GM12873 (cell line): ENCODE results near the gene TMEM250.

Experiments used
- TF ChIP-seq, protein P1 (sequence below): IDR thresholded peaks from 2 replicates; pipeline ENCODE4 v1.5.1; 2012; ENCODE audit warnings: low read depth, mild to moderate bottlenecking, moderate library complexity, low read length, control low read depth; ENCODE audit not compliant: insufficient read depth; ENCODE audit errors: missing control alignments

The TMEM250 gene

GRCh38 chr9:136099542-136099941 lies 19.1 kb downstream of the TMEM250 start:
- TF ChIP-seq, protein P1, sequence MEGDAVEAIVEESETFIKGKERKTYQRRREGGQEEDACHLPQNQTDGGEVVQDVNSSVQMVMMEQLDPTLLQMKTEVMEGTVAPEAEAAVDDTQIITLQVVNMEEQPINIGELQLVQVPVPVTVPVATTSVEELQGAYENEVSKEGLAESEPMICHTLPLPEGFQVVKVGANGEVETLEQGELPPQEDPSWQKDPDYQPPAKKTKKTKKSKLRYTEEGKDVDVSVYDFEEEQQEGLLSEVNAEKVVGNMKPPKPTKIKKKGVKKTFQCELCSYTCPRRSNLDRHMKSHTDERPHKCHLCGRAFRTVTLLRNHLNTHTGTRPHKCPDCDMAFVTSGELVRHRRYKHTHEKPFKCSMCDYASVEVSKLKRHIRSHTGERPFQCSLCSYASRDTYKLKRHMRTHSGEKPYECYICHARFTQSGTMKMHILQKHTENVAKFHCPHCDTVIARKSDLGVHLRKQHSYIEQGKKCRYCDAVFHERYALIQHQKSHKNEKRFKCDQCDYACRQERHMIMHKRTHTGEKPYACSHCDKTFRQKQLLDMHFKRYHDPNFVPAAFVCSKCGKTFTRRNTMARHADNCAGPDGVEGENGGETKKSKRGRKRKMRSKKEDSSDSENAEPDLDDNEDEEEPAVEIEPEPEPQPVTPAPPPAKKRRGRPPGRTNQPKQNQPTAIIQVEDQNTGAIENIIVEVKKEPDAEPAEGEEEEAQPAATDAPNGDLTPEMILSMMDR, result no peak

- TF ChIP-seq, protein P1, result no peak
These were observed 19.8 kb downstream of the TMEM250 start for GRCh38 chr9:136098844-136099243.

DNA sequence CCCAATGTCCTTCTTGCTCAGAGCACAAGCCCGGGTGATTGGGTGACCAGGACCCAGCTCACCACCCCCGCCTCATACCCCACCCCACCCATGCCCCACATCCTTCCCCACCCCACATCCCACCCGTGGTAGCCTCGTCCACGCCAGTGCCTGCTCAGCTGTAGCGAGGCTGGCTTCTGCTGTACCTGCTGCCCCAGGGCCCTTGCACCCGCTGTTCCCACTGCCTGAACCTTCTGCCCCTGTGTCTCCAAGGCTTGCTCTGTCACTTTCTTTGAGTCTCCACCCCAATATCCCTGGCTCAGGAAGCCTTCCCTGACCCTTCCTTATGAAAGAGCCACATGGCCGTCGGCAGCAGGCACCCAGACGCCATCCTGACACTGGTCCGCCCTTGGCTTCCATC lies 20.5 kb downstream of the TMEM250 start:
- TF ChIP-seq, protein P1, result no peak

GRCh38 chr9:136096505-136097001 lies 22.1 kb downstream of the TMEM250 start:
- TF ChIP-seq, protein P1, result no peak

DNA sequence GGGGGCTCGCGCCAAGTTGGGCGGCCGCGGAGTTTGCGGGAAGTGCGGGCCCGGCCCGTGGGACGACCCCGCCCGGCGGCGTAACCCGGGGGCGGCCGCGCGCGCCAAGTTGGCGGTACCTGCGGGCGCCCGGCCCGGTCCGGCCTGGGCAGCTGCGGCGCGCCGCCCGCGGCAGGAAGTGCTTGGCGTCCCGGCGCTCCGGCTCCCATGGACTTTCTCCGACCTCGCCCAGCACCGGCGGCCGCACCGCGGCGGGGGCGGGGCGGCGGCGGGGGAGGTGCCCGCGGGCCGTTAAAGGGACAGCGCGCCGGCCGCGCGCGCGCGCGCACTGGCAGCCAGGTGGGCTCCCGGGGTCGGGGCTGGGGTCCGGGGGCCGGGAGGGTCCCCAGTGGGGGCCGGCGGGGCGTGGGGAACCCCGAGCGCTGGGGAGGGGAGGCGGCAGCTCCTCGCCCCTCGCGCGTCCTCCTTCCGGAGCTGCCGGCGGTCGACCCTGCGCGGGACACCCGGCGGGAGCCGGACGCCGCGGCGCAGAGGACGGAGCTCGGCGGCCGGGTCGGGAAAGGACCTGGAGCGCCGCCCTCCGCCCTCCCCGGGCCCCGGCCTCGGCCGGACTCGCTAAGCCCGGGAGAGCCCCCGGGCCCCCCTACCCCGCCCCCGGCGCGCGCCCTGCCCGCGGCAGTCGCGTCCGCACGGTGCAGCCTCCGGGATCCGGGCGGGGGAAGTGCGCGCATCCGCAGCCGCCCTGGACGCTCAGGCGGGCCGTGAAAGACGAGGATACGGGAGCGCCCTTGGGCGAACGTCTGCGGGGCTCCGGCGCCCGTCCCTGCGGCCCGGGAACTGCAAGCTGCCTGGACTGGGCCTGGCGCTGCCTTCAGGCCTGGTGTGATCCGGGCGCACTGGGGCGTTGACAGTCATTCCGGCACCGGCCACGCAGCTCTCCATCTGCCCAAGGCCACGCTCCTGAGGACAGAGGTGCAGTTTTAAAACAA lies 23.3 kb downstream of the TMEM250 start, which contains the start of gene NACC2:
Gene NACC2, minus strand, starts transcription at position 220 of the 989 bp plus-strand sequence. CDS start 44,768 bp downstream, outside the sequence.
- TF ChIP-seq, protein P1, result no peak

DNA sequence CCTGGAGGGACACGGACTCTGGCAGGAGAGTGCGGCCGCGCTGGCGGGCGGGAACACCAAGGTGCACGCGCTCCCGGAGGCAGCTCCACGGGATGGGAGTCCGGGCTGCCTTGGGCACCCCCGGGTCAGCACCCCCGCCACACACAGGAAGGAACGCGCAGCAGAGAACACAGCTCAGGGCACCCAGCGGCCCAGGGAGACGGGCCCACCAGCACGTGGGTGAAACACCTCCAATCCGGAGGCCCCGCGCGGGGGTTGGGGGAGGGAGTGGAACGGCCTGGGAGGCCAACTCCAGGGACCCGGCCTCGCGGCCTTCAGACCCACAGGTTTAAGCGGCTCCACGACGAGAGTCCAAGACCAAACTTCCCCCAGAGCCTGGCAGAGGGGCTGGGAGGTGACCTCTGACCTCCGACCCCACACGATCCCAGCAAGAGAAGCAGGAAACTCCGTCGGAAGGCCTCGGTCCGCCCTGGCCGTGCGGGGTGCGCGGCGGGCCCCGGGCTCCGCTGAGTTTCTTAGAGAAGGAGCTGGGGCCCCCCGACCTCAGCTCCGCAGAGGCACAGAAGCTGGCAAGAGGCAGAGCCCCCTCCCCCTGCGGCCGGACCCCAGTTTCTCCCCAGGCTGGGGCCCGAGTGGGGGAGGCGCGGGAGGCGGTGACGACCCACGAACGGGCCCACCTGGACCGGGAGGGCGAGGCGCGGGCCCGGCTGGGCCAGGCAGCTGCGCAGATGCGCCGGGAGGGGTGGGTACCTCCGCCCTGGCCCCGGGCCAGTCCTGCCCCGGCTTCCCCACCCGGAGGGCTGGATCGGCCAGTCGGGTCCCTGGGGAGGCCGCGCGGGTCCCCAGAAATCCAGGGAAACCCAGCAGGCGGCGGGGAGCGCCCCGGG lies 24.4 kb downstream of the TMEM250 start:
- TF ChIP-seq, protein P1, result no peak
